A673 (cell line): ENCODE measurements around the gene MRTFA. TPM values are rescaled to one million over a fixed set of nuclear protein-coding genes. Genes with fewer than 3 reads are reported as not detected.

Experiments used
- BruUV-seq: library from RNA; stranded (reverse); fragments of 400-500 nt; replicated peaks from 2 replicates; lab custom pipeline; 2021; lab: Mats Ljungman, UMichigan
- CTCF ChIA-PET: fragments of 300-600 bp; sonication (Branson Sonifier 250); formaldehyde crosslinking; loops from one replicate; lab custom pipeline; 2022; ENCODE audit warnings: antibody characterized with exemption; lab: Charles Lee
- POLR2A ChIA-PET: fragments of 300-600 bp; sonication (Branson Sonifier 250); formaldehyde crosslinking; loops from one replicate; lab custom pipeline; 2022; ENCODE audit warnings: antibody characterized with exemption; ENCODE audit not compliant: low non-redundant PET; lab: Charles Lee
- DNase-seq: peaks from one replicate; pipeline ENCODE4 v3.0.0-alpha.2; 2015; ENCODE audit warnings: low spot score
- H3K27ac ChIP-seq: fragments of 200-600 bp; sonication (generic); 2 replicates; pipeline ENCODE4 v1.5.1; 2016; ENCODE audit warnings: mixed run types, low read depth, mild to moderate bottlenecking, mixed read lengths, antibody characterized with exemption, low read length; ENCODE audit not compliant: poor library complexity, severe bottlenecking
- H3K27me3 ChIP-seq: fragments of 200-600 bp; sonication (generic); replicated peaks from 2 replicates; pipeline ENCODE4 v1.6.1; 2017; ENCODE audit warnings: mixed run types, low read depth, mild to moderate bottlenecking, mixed read lengths, antibody characterized with exemption, low read length; ENCODE audit not compliant: insufficient read depth, poor library complexity
- H3K36me3 ChIP-seq: fragments of 200-600 bp; sonication (generic); 2 replicates; pipeline ENCODE4 v1.6.1; 2016; ENCODE audit warnings: mixed run types, mild to moderate bottlenecking, mixed read lengths, antibody characterized with exemption, low read length; ENCODE audit not compliant: insufficient read depth, poor library complexity, severe bottlenecking
- H3K4me1 ChIP-seq: fragments of 200-600 bp; sonication (generic); 2 replicates; pipeline ENCODE4 v1.6.1; 2017; ENCODE audit warnings: mixed run types, mild to moderate bottlenecking, mixed read lengths, antibody characterized with exemption, low read length; ENCODE audit not compliant: insufficient read depth, poor library complexity, severe bottlenecking
- H3K4me3 ChIP-seq: fragments of 200-600 bp; sonication (generic); 2 replicates; pipeline ENCODE4 v1.5.1; 2016; ENCODE audit warnings: low read depth, mixed run types, mild to moderate bottlenecking, mixed read lengths, low read length; ENCODE audit not compliant: poor library complexity, severe bottlenecking
- H3K9me3 ChIP-seq: fragments of 200-600 bp; sonication (generic); 2 replicates; pipeline ENCODE4 v1.6.1; 2016; ENCODE audit warnings: mixed run types, low read depth, mild to moderate bottlenecking, mixed read lengths, antibody characterized with exemption, low read length; ENCODE audit not compliant: poor library complexity, severe bottlenecking
- EZH2 ChIP-seq: fragments of 200-600 bp; sonication (generic); IDR thresholded peaks from 2 replicates; pipeline ENCODE4 v1.6.1; 2017; ENCODE audit warnings: borderline replicate concordance, low read depth, mild to moderate bottlenecking, mixed read lengths, antibody characterized with exemption, low read length; ENCODE audit not compliant: poor library complexity, severe bottlenecking
- intact Hi-C: fragments of 100-400 bp; cut with micrococcal nuclease; formaldehyde crosslinking; loops from one replicate; pipeline ENCODE4 v1.10.0; 2022; ENCODE audit not compliant: unreplicated experiment
- total RNA-seq: library from RNA; stranded (reverse); gene quantifications from 2 replicates; pipeline ENCODE4 v1.2.3, GENCODE V29; 2021
- TF ChIP-seq, protein P1 (sequence below): fragments of 300-800, 200-600 bp; sonication (generic); conservative IDR thresholded peaks from 2 replicates; pipeline ENCODE4 v1.5.1; 2017; ENCODE audit warnings: low read depth, mild to moderate bottlenecking, antibody characterized with exemption, low read length, moderate library complexity, mixed read lengths

The MRTFA gene
- total RNA-seq, 1 experiment from 2014 or later, result 35.8 TPM

DNA sequence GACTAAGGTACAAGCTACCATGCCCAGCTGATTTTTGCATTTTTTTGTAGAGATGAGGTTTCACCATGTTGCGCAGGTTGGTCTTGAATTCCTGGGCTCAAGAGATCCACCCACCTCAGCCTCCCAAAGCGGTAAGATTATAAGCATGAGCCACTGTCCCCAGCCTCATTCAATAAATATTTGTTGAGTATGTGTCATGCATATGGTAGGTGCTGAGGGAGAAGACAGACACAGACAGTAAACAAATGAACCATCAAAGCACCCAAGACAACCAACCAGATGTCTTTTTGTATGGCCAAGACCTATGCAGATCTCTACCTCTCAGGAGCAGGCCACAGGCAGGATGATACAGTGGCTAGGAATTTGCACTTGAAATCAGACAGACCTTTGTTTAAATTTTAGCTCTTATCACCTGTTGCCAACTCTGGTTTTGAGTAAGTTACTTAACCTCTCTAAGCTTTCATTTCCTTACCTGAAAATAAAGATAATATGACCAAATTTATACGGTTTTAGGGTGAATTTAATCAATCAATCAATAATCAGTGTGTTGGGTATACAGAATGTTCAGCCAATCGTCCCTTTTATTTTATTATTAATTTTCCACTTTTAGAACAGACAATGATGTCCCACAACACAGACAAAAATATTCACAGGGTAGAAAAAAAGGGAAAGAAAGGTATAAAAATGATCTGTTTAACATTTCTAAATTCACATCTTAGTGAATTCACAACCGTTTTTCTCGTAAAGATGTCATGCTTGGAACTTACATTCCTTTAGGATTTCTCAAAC, 137.9 kb downstream of the MRTFA start:
- ChIA-PET CTCF (no interaction called here), POLR2A (no interaction called here)
- no peak overlapping the region for H3K27ac ChIP-seq
- H3K4me3 ChIP-seq, result no peak overlapping the region
- no peaks in the 10 kb centered on the region for H3K27me3 ChIP-seq
- TF ChIP-seq, protein P1, sequence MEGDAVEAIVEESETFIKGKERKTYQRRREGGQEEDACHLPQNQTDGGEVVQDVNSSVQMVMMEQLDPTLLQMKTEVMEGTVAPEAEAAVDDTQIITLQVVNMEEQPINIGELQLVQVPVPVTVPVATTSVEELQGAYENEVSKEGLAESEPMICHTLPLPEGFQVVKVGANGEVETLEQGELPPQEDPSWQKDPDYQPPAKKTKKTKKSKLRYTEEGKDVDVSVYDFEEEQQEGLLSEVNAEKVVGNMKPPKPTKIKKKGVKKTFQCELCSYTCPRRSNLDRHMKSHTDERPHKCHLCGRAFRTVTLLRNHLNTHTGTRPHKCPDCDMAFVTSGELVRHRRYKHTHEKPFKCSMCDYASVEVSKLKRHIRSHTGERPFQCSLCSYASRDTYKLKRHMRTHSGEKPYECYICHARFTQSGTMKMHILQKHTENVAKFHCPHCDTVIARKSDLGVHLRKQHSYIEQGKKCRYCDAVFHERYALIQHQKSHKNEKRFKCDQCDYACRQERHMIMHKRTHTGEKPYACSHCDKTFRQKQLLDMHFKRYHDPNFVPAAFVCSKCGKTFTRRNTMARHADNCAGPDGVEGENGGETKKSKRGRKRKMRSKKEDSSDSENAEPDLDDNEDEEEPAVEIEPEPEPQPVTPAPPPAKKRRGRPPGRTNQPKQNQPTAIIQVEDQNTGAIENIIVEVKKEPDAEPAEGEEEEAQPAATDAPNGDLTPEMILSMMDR, result no peak
- TF ChIP-seq EZH2, result no peak
- BruUV-seq, result no TSS peak
- H3K9me3 ChIP-seq, result no peaks in the 10 kb centered on the region
- intact Hi-C loops, result no loop called here
- H3K36me3 ChIP-seq, result no peaks in the 10 kb centered on the region
- H3K4me1 ChIP-seq, result peaks cover 6% of the 10 kb centered on the region
- DNase-seq, result no peak

- TF ChIP-seq, protein P1, result no peak
- TF ChIP-seq EZH2, result no peak
- Histone ChIP-seq H3K27me3 (no peaks in the 10 kb centered on the region), H3K27ac (no peak overlapping the region), H3K4me1 (no peaks in the 10 kb centered on the region), H3K4me3 (no peak overlapping the region), H3K9me3 (no peaks in the 10 kb centered on the region), H3K36me3 (no peaks in the 10 kb centered on the region)
- DNase-seq, result no peak
- CTCF ChIA-PET, result no interaction called here
- no TSS peak for BruUV-seq
- intact Hi-C loops, result no loop called here
- POLR2A ChIA-PET, result no interaction called here
Measured at GRCh38 chr22:40493441-40493840, 143.1 kb downstream of the MRTFA start.

DNA sequence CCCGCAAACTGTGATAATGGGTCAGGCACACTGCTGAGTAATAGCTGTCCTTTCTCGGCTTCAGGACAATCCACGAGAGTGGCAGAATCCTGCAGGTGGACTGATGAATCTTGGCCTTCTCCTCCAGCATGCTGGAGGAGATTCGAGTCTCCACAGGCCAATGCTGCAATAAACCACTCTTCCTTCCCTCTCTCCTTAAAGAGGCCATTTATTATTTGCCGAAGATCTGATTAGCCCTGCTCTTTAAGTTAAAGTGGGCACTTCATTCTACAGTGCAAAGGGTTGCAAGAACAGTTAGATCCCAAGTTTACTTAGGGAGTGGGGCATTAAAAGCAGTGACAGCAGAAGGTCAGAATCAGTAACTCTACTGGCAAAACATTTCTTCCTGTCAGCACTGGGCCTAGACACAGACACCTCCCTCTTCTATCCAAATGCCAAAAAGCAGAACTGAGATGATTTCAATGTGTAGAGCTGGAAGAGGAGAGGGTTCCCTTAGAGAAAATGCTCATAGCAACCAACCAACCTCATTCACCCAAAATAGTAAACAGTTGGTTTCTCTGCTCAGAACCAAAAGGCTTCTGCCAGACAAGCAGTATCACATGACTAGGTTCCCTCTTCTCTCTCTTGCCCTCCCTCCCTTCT, 144.4 kb downstream of the MRTFA start:
- no peak for DNase-seq
- BruUV-seq, result no TSS peak
- Histone ChIP-seq H3K27ac (no peak overlapping the region), H3K27me3 (no peaks in the 10 kb centered on the region), H3K4me1 (peaks cover 12% of the 10 kb centered on the region), H3K9me3 (no peaks in the 10 kb centered on the region), H3K4me3 (no peak overlapping the region), H3K36me3 (no peaks in the 10 kb centered on the region)
- TF ChIP-seq EZH2, result no peak
- intact Hi-C loops, result no loop called here
- ChIA-PET POLR2A (no interaction called here), CTCF (no interaction called here)
